Neural cell (in vitro differentiated cells): ENCODE results near the gene NKD1. TPM values are rescaled to one million over a fixed set of nuclear protein-coding genes. Genes with fewer than 3 reads are reported as not detected.

Experiments
- H2AFZ ChIP-seq: fragments of 200-600, 300-800 bp; sonication (generic), shearing (Covaris generic); 2 replicates; pipeline ENCODE4 v1.6.0; 2014; ENCODE audit warnings: low read depth, mild to moderate bottlenecking, antibody characterized with exemption, low read length, moderate library complexity
- H3F3A ChIP-seq: fragments of 200-600 bp; shearing (Covaris generic); 2 replicates; pipeline ENCODE4 v1.6.1; 2016; ENCODE audit warnings: mild to moderate bottlenecking, moderate library complexity, mixed read lengths, antibody characterized with exemption, low read length; ENCODE audit not compliant: insufficient read depth, poor library complexity, severe bottlenecking
- H3K27ac ChIP-seq: fragments of 200-600, 300-800 bp; sonication (generic), shearing (Covaris generic); 2 replicates; pipeline ENCODE4 v1.5.1; 2014; ENCODE audit warnings: mild to moderate bottlenecking, low read length, moderate library complexity
- H3K27me3 ChIP-seq: fragments of 300-800, 200-600 bp; sonication (generic), shearing (Covaris generic); 2 replicates; pipeline ENCODE4 v1.6.0; 2014; ENCODE audit warnings: mild to moderate bottlenecking, low read depth, low read length, moderate library complexity; ENCODE audit not compliant: insufficient read depth
- H3K36me3 ChIP-seq: fragments of 300-800, 200-600 bp; sonication (generic), shearing (Covaris generic); 2 replicates; pipeline ENCODE4 v1.5.1; 2014; ENCODE audit warnings: mild to moderate bottlenecking, antibody characterized with exemption, low read length, moderate library complexity; ENCODE audit not compliant: insufficient read depth
- H3K4me2 ChIP-seq: fragments of 300-800, 200-600 bp; sonication (generic), shearing (Covaris generic); 2 replicates; pipeline ENCODE4 v1.6.0; 2014; ENCODE audit warnings: mild to moderate bottlenecking, low read length
- H3K4me3 ChIP-seq: fragments of 300-800, 200-600 bp; sonication (generic), shearing (Covaris generic); 2 replicates; pipeline ENCODE4 v1.5.1; 2014; ENCODE audit warnings: mild to moderate bottlenecking, low read length, moderate library complexity
- H3K79me2 ChIP-seq: fragments of 200-600 bp; shearing (Covaris generic); replicated peaks from 2 replicates; pipeline ENCODE4 v1.6.0; 2014; ENCODE audit warnings: mild to moderate bottlenecking, low read length, moderate library complexity; ENCODE audit not compliant: insufficient read depth
- H3K9ac ChIP-seq: fragments of 300-800, 200-600 bp; sonication (generic), shearing (Covaris generic); 2 replicates; pipeline ENCODE4 v1.6.1; 2016; ENCODE audit warnings: mild to moderate bottlenecking, low read length, mixed read lengths
- H3K9me2 ChIP-seq: fragments of 200-600 bp; shearing (Covaris generic); 2 replicates; pipeline ENCODE4 v1.6.1; 2016; ENCODE audit warnings: mild to moderate bottlenecking, low read length, mixed read lengths; ENCODE audit not compliant: insufficient read depth
- H3K9me3 ChIP-seq: fragments of 200-600, 300-800 bp; sonication (generic), shearing (Covaris generic); 2 replicates; pipeline ENCODE4 v1.6.1; 2016; ENCODE audit warnings: mild to moderate bottlenecking, mixed run types, low read length, moderate library complexity, mixed read lengths
- H4K20me1 ChIP-seq: fragments of 200-600 bp; shearing (Covaris generic); 2 replicates; pipeline ENCODE4 v1.6.1; 2016; ENCODE audit warnings: mild to moderate bottlenecking, mixed run types; ENCODE audit not compliant: insufficient read depth
- CTCF ChIP-seq: fragments of 450-650 bp; IDR thresholded peaks from 2 replicates; pipeline ENCODE4 v1.5.1; 2014; ENCODE audit warnings: antibody characterized with exemption, mild to moderate bottlenecking, moderate library complexity; ENCODE audit not compliant: poor library complexity, severe bottlenecking
- EP300 ChIP-seq: fragments of 450-650 bp; conservative IDR thresholded peaks from 2 replicates; pipeline ENCODE4 v1.6.1; 2014; ENCODE audit warnings: antibody characterized with exemption, mild to moderate bottlenecking, moderate library complexity; ENCODE audit not compliant: poor library complexity, severe bottlenecking
- EZH2 ChIP-seq: fragments of 200-600, 300-800 bp; shearing (Covaris generic), sonication (generic); IDR thresholded peaks from 2 replicates; pipeline ENCODE4 v1.6.1; 2014; ENCODE audit warnings: antibody characterized with exemption, low read length, borderline replicate concordance, mild to moderate bottlenecking; ENCODE audit not compliant: insufficient read depth, poor library complexity, severe bottlenecking
- MXI1 ChIP-seq: fragments of 450-650 bp; conservative IDR thresholded peaks from 2 replicates; pipeline ENCODE4 v1.6.1; 2014; ENCODE audit warnings: antibody characterized with exemption, mild to moderate bottlenecking; ENCODE audit not compliant: poor library complexity, severe bottlenecking
- POLR2AphosphoS5 ChIP-seq: IDR thresholded peaks from 2 replicates; pipeline ENCODE4 v1.6.1; 2012
- RAD21 ChIP-seq: fragments of 450-650 bp; conservative IDR thresholded peaks from 2 replicates; pipeline ENCODE4 v1.6.1; 2014; ENCODE audit warnings: antibody characterized with exemption, mild to moderate bottlenecking, moderate library complexity
- SMC3 ChIP-seq: fragments of 450-650 bp; conservative IDR thresholded peaks from 2 replicates; pipeline ENCODE4 v1.6.1; 2014; ENCODE audit warnings: antibody characterized with exemption, mild to moderate bottlenecking, moderate library complexity; ENCODE audit not compliant: poor library complexity
- TAF1 ChIP-seq: IDR thresholded peaks from 2 replicates; pipeline ENCODE4 v1.6.1; 2012; ENCODE audit warnings: low read depth
- polyA plus RNA-seq: library from polyadenylated mRNA; depleted of rRNA; stranded (reverse); fragments of >200 nt; gene quantifications from 2 replicates; pipeline ENCODE4 v1.2.3, GENCODE V29; 2014
- TF ChIP-seq, protein P1 (sequence below): IDR thresholded peaks from 2 replicates; pipeline ENCODE4 v1.6.1; 2012; ENCODE audit warnings: borderline replicate concordance

NKD1 gene
- polyA plus RNA-seq, 1 donor from 2014 or later, result 1.1 TPM

DNA sequence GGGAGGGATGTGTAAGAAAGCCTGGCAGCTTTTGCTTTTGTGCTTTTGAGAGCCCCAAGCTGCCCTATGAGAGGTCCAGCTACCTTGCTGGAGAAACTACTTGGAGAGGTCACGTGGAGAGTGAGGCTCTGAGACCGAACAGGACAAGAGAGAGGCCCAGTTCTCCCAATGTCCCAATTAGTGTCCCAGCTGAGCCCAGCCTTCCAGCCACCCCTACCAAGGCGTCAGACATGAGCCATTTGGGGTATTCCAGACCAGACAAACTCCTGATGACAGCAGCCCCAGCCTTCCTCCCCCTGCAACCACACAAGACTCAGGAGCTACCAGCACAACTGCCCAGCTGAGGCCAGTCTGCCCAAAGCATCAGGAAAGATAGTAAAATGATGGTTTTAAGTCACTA is 35.0 kb downstream of the NKD1 start:
- Histone ChIP-seq H3F3A (no peaks in the 10 kb centered on the region), H3K4me2 (no peak overlapping the region), H3K79me2 (no peaks in the 10 kb centered on the region), H3K9me3 (no peaks in the 10 kb centered on the region), H3K9me2 (no peaks in the 10 kb centered on the region), H2AFZ (no peak overlapping the region), H3K27me3 (no peaks in the 10 kb centered on the region), H3K4me3 (no peak overlapping the region), H3K27ac (no peak overlapping the region), H3K9ac (no peak overlapping the region), H4K20me1 (no peaks in the 10 kb centered on the region), H3K36me3 (no peaks in the 10 kb centered on the region)
- TF ChIP-seq EZH2 (no peak), CTCF (no peak), TAF1 (no peak), POLR2AphosphoS5 (no peak), SMC3 (no peak), MXI1 (no peak), RAD21 (no peak), EP300 (no peak)
- TF ChIP-seq, protein P1, sequence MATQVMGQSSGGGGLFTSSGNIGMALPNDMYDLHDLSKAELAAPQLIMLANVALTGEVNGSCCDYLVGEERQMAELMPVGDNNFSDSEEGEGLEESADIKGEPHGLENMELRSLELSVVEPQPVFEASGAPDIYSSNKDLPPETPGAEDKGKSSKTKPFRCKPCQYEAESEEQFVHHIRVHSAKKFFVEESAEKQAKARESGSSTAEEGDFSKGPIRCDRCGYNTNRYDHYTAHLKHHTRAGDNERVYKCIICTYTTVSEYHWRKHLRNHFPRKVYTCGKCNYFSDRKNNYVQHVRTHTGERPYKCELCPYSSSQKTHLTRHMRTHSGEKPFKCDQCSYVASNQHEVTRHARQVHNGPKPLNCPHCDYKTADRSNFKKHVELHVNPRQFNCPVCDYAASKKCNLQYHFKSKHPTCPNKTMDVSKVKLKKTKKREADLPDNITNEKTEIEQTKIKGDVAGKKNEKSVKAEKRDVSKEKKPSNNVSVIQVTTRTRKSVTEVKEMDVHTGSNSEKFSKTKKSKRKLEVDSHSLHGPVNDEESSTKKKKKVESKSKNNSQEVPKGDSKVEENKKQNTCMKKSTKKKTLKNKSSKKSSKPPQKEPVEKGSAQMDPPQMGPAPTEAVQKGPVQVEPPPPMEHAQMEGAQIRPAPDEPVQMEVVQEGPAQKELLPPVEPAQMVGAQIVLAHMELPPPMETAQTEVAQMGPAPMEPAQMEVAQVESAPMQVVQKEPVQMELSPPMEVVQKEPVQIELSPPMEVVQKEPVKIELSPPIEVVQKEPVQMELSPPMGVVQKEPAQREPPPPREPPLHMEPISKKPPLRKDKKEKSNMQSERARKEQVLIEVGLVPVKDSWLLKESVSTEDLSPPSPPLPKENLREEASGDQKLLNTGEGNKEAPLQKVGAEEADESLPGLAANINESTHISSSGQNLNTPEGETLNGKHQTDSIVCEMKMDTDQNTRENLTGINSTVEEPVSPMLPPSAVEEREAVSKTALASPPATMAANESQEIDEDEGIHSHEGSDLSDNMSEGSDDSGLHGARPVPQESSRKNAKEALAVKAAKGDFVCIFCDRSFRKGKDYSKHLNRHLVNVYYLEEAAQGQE, result no peak

DNA sequence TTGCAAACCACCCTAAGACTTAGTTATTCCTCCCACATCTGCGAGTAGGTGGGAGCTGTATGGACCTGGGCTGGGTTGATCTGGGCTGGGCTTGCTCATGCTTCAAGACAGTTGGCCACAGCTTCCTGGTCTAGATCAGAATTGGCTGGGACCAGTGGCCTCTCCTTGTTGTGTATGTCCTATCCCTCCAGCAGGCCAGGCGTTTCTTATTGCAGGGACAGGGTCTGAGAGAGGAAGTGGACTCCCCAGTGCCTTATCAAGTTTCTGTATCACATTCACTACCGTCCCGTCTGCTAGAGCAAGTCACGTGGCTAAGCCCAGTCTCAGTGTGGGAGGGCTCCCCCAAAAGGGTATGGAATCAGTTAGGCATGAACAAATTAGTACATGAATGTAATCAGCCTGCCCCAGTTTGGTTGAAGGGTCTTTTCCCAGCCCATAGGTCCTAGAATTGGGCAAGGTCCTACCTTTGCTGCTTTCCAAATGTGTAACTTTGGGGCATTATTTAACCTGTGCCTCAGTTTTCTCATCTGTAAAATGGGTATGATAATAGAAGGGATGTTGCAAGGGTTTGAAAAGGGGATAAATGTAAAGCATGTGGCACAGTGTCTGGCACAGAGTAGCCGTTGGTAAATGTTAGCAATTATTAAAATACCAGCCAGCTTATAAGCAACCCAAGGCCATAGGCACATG is 36.0 kb downstream of the NKD1 start:
- H3K36me3 ChIP-seq, result no peaks in the 10 kb centered on the region
- no peaks in the 10 kb centered on the region for H3K79me2 ChIP-seq
- no peaks in the 10 kb centered on the region for H4K20me1 ChIP-seq
- no peaks in the 10 kb centered on the region for H3K27me3 ChIP-seq
- no peak overlapping the region for H3K4me3 ChIP-seq
- no peak overlapping the region for H3K4me2 ChIP-seq
- H3F3A ChIP-seq, result no peaks in the 10 kb centered on the region
- no peak overlapping the region for H3K27ac ChIP-seq
- H2AFZ ChIP-seq, result no peak overlapping the region
- TF ChIP-seq EZH2 (no peak), MXI1 (no peak), POLR2AphosphoS5 (no peak), EP300 (no peak), TAF1 (no peak), CTCF (no peak), SMC3 (no peak), RAD21 (no peak)
- TF ChIP-seq, protein P1, result no peak
- no peaks in the 10 kb centered on the region for H3K9me3 ChIP-seq
- H3K9ac ChIP-seq, result no peak overlapping the region
- H3K9me2 ChIP-seq, result no peaks in the 10 kb centered on the region
